Tibial nerve (tissue), 4 donors: ENCODE results near the gene ADH4.

ENCODE experiments used
- CTCF ChIP-seq, 5 experiments: fragments of 200-600 bp in 3 of 5; fragments of 450-650 bp in 2 of 5; sonication (generic) in 3 of 5; IDR thresholded peaks; one replicate each; pipeline ENCODE4 v1.5.1; 2016 to 2019; ENCODE audit warnings: antibody characterized with exemption in 5 of 5, mild to moderate bottlenecking in 3 of 5, moderate library complexity in 2 of 5
- EP300 ChIP-seq, 2 donors: sonication (generic); formaldehyde crosslinking; IDR thresholded peaks; one replicate each; pipeline ENCODE4 v1.6.1; 2017; ENCODE audit warnings: antibody characterized with exemption in 2 of 2, mild to moderate bottlenecking in 1 of 2
- POLR2A ChIP-seq, 2 donors: fragments of 450-650 bp; IDR thresholded peaks; one replicate each; pipeline ENCODE4 v1.6.1; 2017; ENCODE audit warnings: antibody characterized with exemption in 2 of 2, mild to moderate bottlenecking in 2 of 2, moderate library complexity in 2 of 2

GRCh38 chr4:99144070-99144469 is at the start of gene ADH4:
- TF ChIP-seq CTCF (IDR thresholded peaks at IDR 0.05) (no peak), POLR2A (IDR thresholded peaks at IDR 0.05) (no peak), EP300 (IDR thresholded peaks at IDR 0.05) (no peak)
